AG09319 (cell line): ENCODE data around the gene MYNN.

Experiments used
- DNase-seq: peaks from one replicate; pipeline ENCODE4 v3.0.0-alpha.2; 2010; ENCODE audit warnings: low read depth; ENCODE audit errors: extremely low read depth
- CTCF ChIP-seq: IDR thresholded peaks from 2 replicates; pipeline ENCODE4 v1.5.1; 2011; ENCODE audit warnings: low read depth, mild to moderate bottlenecking, inconsistent platforms, low read length, moderate library complexity

MYNN gene

GRCh38 chr3:169827712-169828111, 54.5 kb downstream of the MYNN start:
- no peak for TF ChIP-seq CTCF
- DNase-seq: no peak

- DNase-seq: no peak
- no peak for TF ChIP-seq CTCF
Measured at GRCh38 chr3:169835533-169835932, 62.3 kb downstream of the MYNN start.

GRCh38 chr3:169836078-169836941, 63.1 kb downstream of the MYNN start:
- no peak for TF ChIP-seq CTCF
- no peak for DNase-seq

GRCh38 chr3:169836942-169837275, 63.7 kb downstream of the MYNN start:
- no peak for TF ChIP-seq CTCF
- no peak for DNase-seq

- no peak for TF ChIP-seq CTCF
- DNase-seq: no peak
Measured at GRCh38 chr3:169838511-169839030, 65.4 kb downstream of the MYNN start.
